Measurements from ENCODE around the gene RASAL1.
"Not testable (repeated sequence)": the region's sequence is repeated elsewhere in the genome, so short reads cannot be mapped to it uniquely, and the experiment has no call there.

Gene RASAL1

GRCh38 chr12:113141716-113142115 is 6.2 kb upstream of the RASAL1 start:
- DNase-seq = not testable (repeated sequence)

- DNase-seq = no peak
Observed at GRCh38 chr12:113140706-113141105, 5.1 kb upstream of the RASAL1 start.

- no peak for DNase-seq
Observed at GRCh38 chr12:113138826-113139225, 3.3 kb upstream of the RASAL1 start.

GRCh38 chr12:113137861-113138783 is 2.6 kb upstream of the RASAL1 start:
- DNase-seq = no peak

GRCh38 chr12:113136990-113137511 is 1.5 kb upstream of the RASAL1 start:
- no peak for DNase-seq

GRCh38 chr12:113136128-113136989 is 798 bp upstream of the RASAL1 start:
- DNase-seq = no peak

- DNase-seq = no peak
Observed at GRCh38 chr12:113134521-113134951, 1.0 kb downstream of the RASAL1 start.

- no peak for DNase-seq
Observed at GRCh38 chr12:113134071-113134470, 1.5 kb downstream of the RASAL1 start.

GRCh38 chr12:113133666-113134065 is 1.9 kb downstream of the RASAL1 start:
- DNase-seq = no peak

- no peak for DNase-seq
Observed at GRCh38 chr12:113133036-113133435, 2.5 kb downstream of the RASAL1 start.

GRCh38 chr12:113131556-113131955 is 4.0 kb downstream of the RASAL1 start:
- DNase-seq = no peak

- no peak for DNase-seq
Observed at GRCh38 chr12:113130457-113131135, 5.0 kb downstream of the RASAL1 start.

GRCh38 chr12:113129664-113130456 is 5.7 kb downstream of the RASAL1 start:
- no peak for DNase-seq

GRCh38 chr12:113128802-113129663 is 6.5 kb downstream of the RASAL1 start:
- no peak for DNase-seq

- no peak for DNase-seq
Observed at GRCh38 chr12:113127791-113128199, 7.8 kb downstream of the RASAL1 start.

- no peak for DNase-seq
Observed at GRCh38 chr12:113120670-113121370, 14.7 kb downstream of the RASAL1 start.

GRCh38 chr12:113119980-113120669 is 15.4 kb downstream of the RASAL1 start:
- DNase-seq = no peak

- no peak for DNase-seq
Observed at GRCh38 chr12:113118142-113118541, 17.4 kb downstream of the RASAL1 start.

- not testable (repeated sequence) for DNase-seq
Observed at GRCh38 chr12:113117684-113118083, 17.9 kb downstream of the RASAL1 start.

- no peak for DNase-seq
Observed at GRCh38 chr12:113116875-113117274, 18.7 kb downstream of the RASAL1 start.
